DND-41 (cell line): Measurements from ENCODE around the gene OR2T10.
"Not testable (repeated sequence)": the region's sequence is repeated elsewhere in the genome, so short reads cannot be mapped to it uniquely, and the experiment has no call there.

Source experiments
- ATAC-seq: fragments of 200-7000 bp; cut with Tn5 transposase; 3 replicates; pipeline ENCODE4 v1.9.1; 2021; ENCODE audit warnings: low read depth; ENCODE audit not compliant: insufficient read depth
- DNase-seq: peaks from one replicate; pipeline ENCODE4 v3.0.0-alpha.2; 2020
- H2AFZ ChIP-seq: 2 replicates; pipeline ENCODE4 v1.6.0; 2012; ENCODE audit warnings: low read depth, low read length
- H3K27ac ChIP-seq: 2 replicates; pipeline ENCODE4 v1.5.1; 2012; ENCODE audit warnings: low read length, inconsistent platforms
- H3K27me3 ChIP-seq: fragments of 200-600 bp; sonication (generic); 2 replicates; pipeline ENCODE4 v1.6.0; 2012; ENCODE audit warnings: low read length, mild to moderate bottlenecking, inconsistent platforms; ENCODE audit not compliant: insufficient read depth, poor library complexity
- H3K36me3 ChIP-seq: 2 replicates; pipeline ENCODE4 v1.5.1; 2012; ENCODE audit warnings: low read length, inconsistent platforms; ENCODE audit not compliant: insufficient read depth
- H3K4me1 ChIP-seq: 2 replicates; pipeline ENCODE4 v1.5.1; 2012; ENCODE audit warnings: mild to moderate bottlenecking, low read length; ENCODE audit not compliant: insufficient read depth
- H3K4me2 ChIP-seq: 2 replicates; pipeline ENCODE4 v1.6.0; 2012; ENCODE audit warnings: mild to moderate bottlenecking, moderate library complexity, low read length, inconsistent platforms; ENCODE audit not compliant: insufficient read depth
- H3K4me3 ChIP-seq, 2 experiments: fragments of 200-600 bp in 1 of 2; shearing (Covaris generic) in 1 of 2; 2 replicates each; pipeline ENCODE4 v1.5.1; 2012 to 2016; ENCODE audit warnings: inconsistent platforms in 2 of 2, low read length in 2 of 2, mild to moderate bottlenecking in 2 of 2, low read depth in 1 of 2, moderate library complexity in 1 of 2
- H3K79me2 ChIP-seq: 2 replicates; pipeline ENCODE4 v1.6.0; 2012; ENCODE audit warnings: low read length, inconsistent platforms; ENCODE audit not compliant: insufficient read depth
- H3K9ac ChIP-seq: 2 replicates; pipeline ENCODE4 v1.6.0; 2012; ENCODE audit warnings: low read depth, mild to moderate bottlenecking, inconsistent platforms, low read length, moderate library complexity
- H3K9me3 ChIP-seq: 2 replicates; pipeline ENCODE4 v1.5.1; 2012; ENCODE audit warnings: low read length, moderate library complexity, mild to moderate bottlenecking, inconsistent platforms; ENCODE audit not compliant: insufficient read depth, severe bottlenecking
- H4K20me1 ChIP-seq: 2 replicates; pipeline ENCODE4 v1.6.0; 2012; ENCODE audit warnings: low read length; ENCODE audit not compliant: insufficient read depth

The OR2T10 gene

GRCh38 chr1:248565530-248566373 is 31.7 kb downstream of the OR2T10 start:
- H3K27me3 ChIP-seq, H3K9me3 ChIP-seq, H3K79me2 ChIP-seq, H3K36me3 ChIP-seq, H4K20me1 ChIP-seq: not testable (repeated sequence)
- Histone ChIP-seq H3K4me1 (peaks cover 13% of the 10 kb centered on the region; the same call in 1 of the 2 replicates), H3K4me3 (peak overlapping the region; percentile 14 to 56; a peak in 3 of 4 replicates), H3K27ac (peak overlapping the region; percentile 96), H3K9ac (peak overlapping the region; percentile 57), H3K4me2 (peak overlapping the region; percentile 63), H2AFZ (peak overlapping the region; percentile 78)
- ATAC-seq (peak; percentile 97), DNase-seq (peak; percentile 48)

GRCh38 chr1:248562672-248563071 is 34.8 kb downstream of the OR2T10 start, which contains the start of gene OR2T29:
OR2T29 (minus strand) TSS chr1:248562772; CDS start chr1:248559491, 3,281 bp downstream.
- not testable (repeated sequence) for H3K9me3 ChIP-seq

GRCh38 chr1:248551027-248551426 is 46.5 kb downstream of the OR2T10 start:
- H3K27me3 ChIP-seq, H3K4me2 ChIP-seq, DNase-seq, H3K79me2 ChIP-seq, H2AFZ ChIP-seq, H3K9ac ChIP-seq, H3K4me3 ChIP-seq, H3K4me1 ChIP-seq, H4K20me1 ChIP-seq, H3K27ac ChIP-seq, ATAC-seq, H3K36me3 ChIP-seq, H3K9me3 ChIP-seq: not testable (repeated sequence)

More at GRCh38 chr1:248562672-248563071, 34.8 kb downstream of the OR2T10 start, which contains the start of gene OR2T29:
- H3K79me2 ChIP-seq, H3K9ac ChIP-seq, H3K36me3 ChIP-seq, H3K27me3 ChIP-seq, ATAC-seq, DNase-seq, H3K27ac ChIP-seq, H3K4me3 ChIP-seq, H4K20me1 ChIP-seq, H2AFZ ChIP-seq, H3K4me2 ChIP-seq: not testable (repeated sequence)
- peaks cover 13% of the 10 kb centered on the region; the same call in 1 of the 2 replicates for H3K4me1 ChIP-seq

DNA sequence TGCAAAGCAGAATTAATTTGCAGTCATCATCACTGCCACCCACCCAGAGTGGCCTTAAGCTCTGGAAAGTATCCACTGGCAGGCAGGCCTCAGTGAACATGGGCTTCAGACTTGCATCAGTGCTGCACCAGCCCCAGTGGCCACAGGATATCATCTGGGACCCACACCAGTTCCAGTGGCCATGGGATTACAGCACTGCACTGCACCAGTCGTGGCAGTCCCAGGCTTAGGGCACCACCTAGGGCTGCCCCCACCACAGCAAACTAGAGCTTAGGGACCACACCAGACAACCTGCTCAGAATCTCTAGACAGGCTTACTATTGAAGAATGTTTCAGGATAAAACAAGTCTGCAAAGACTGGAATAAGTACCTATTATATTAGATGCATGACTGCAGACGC is 50.1 kb downstream of the OR2T10 start:
- not testable (repeated sequence) for ATAC-seq, H3K4me2 ChIP-seq, H3K4me1 ChIP-seq, H2AFZ ChIP-seq, H4K20me1 ChIP-seq, H3K36me3 ChIP-seq, H3K27ac ChIP-seq, H3K79me2 ChIP-seq, H3K9ac ChIP-seq, DNase-seq, H3K4me3 ChIP-seq, H3K27me3 ChIP-seq, H3K9me3 ChIP-seq
